Loucy (cell line): ENCODE measurements around the gene GFRA1.

ENCODE experiments used
- H2AFZ ChIP-seq: fragments of 200-600 bp; sonication (generic); 2 replicates; pipeline ENCODE4 v1.6.0; 2016; ENCODE audit warnings: antibody characterized with exemption, mild to moderate bottlenecking, low read length, moderate library complexity
- H3F3A ChIP-seq: fragments of 200-600 bp; 2 replicates; pipeline ENCODE4 v1.6.0; 2016; ENCODE audit warnings: antibody characterized with exemption, low read depth, mild to moderate bottlenecking
- H3K27me3 ChIP-seq: fragments of 200-600 bp; sonication (generic); 2 replicates; pipeline ENCODE4 v1.6.1; 2014; ENCODE audit warnings: low read length, mild to moderate bottlenecking; ENCODE audit not compliant: insufficient read depth, poor library complexity, severe bottlenecking
- H3K36me3 ChIP-seq: fragments of 200-600 bp; sonication (generic); 2 replicates; pipeline ENCODE4 v1.6.1; 2016; ENCODE audit warnings: low read length; ENCODE audit not compliant: insufficient read depth
- H3K4me1 ChIP-seq: fragments of 200-600 bp; sonication (generic); 2 replicates; pipeline ENCODE4 v1.5.1; 2014; ENCODE audit warnings: low read length, mild to moderate bottlenecking; ENCODE audit not compliant: insufficient read depth, poor library complexity, severe bottlenecking
- H3K4me2 ChIP-seq: fragments of 200-600 bp; sonication (generic); 2 replicates; pipeline ENCODE4 v1.6.0; 2014; ENCODE audit warnings: antibody characterized with exemption, low read length, low read depth, mild to moderate bottlenecking; ENCODE audit not compliant: poor library complexity, severe bottlenecking
- H3K4me3 ChIP-seq: fragments of 200-600 bp; sonication (generic); 2 replicates; pipeline ENCODE4 v1.5.1; 2014; ENCODE audit warnings: low read length, mild to moderate bottlenecking, mixed read lengths; ENCODE audit not compliant: poor library complexity, severe bottlenecking
- H3K79me2 ChIP-seq: fragments of 200-600 bp; sonication (generic); 2 replicates; pipeline ENCODE4 v1.6.1; 2014; ENCODE audit warnings: low read length; ENCODE audit not compliant: insufficient read depth
- H3K9ac ChIP-seq: fragments of 200-600 bp; sonication (generic); 2 replicates; pipeline ENCODE4 v1.6.0; 2014; ENCODE audit warnings: mild to moderate bottlenecking, low read depth, low read length, moderate library complexity; ENCODE audit not compliant: poor library complexity, severe bottlenecking
- H3K9me2 ChIP-seq: fragments of 200-600 bp; sonication (generic); replicated peaks from 2 replicates; pipeline ENCODE4 v1.6.1; 2016; ENCODE audit warnings: low read depth, low read length, mixed read lengths
- H3K9me3 ChIP-seq: fragments of 200-600 bp; sonication (generic); 2 replicates; pipeline ENCODE4 v1.6.1; 2014; ENCODE audit warnings: mild to moderate bottlenecking, antibody characterized with exemption, low read length, low read depth; ENCODE audit not compliant: insufficient read depth
- H4K20me1 ChIP-seq: fragments of 200-600 bp; sonication (generic); 2 replicates; pipeline ENCODE4 v1.6.0; 2014; ENCODE audit warnings: antibody characterized with exemption, low read length, mild to moderate bottlenecking; ENCODE audit not compliant: insufficient read depth, poor library complexity, severe bottlenecking
- CTCF ChIP-seq: fragments of 200-600 bp; sonication (generic); conservative IDR thresholded peaks from 2 replicates; pipeline ENCODE4 v1.5.1; 2014; ENCODE audit warnings: mild to moderate bottlenecking, antibody characterized with exemption, low read length
- EZH2phosphoT487 ChIP-seq: fragments of 200-600 bp; IDR thresholded peaks from 2 replicates; pipeline ENCODE4 v1.6.1; 2018; ENCODE audit warnings: antibody characterized with exemption, mild to moderate bottlenecking, moderate library complexity, borderline replicate concordance

Gene GFRA1

DNA sequence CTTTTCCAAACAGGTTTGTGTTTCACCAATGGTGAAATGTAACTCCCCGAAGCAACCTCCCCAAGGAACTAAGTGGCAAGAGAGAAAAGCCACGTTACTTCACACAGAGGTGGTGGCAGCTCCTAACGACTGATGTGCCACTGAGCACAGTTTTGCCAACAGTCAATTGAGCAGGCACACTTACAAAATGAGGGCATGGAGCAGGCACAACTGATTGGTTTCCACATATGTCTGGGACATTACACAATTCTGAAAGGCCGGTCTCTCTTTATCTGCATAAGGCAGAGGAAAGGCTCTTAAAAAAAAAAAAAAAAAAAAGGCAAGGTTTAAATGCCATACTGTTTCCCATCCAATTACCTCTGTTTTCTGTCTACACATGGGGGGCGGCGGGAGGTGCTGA lies 86.7 kb downstream of the GFRA1 start:
- Histone ChIP-seq H3K4me1 (peaks cover 56% of the 10 kb centered on the region), H2AFZ (no peak overlapping the region), H3K9me3 (no peaks in the 10 kb centered on the region), H3K9ac (peak overlapping the region; percentile 52), H4K20me1 (no peaks in the 10 kb centered on the region), H3K4me2 (no peak overlapping the region), H3K4me3 (no peak overlapping the region), H3F3A (no peaks in the 10 kb centered on the region), H3K27me3 (no peaks in the 10 kb centered on the region), H3K9me2 (no peaks in the 10 kb centered on the region), H3K79me2 (peaks cover 53% of the 10 kb centered on the region), H3K36me3 (peaks cover 6% of the 10 kb centered on the region; the same call in 1 of the 2 replicates)
- TF ChIP-seq EZH2phosphoT487 (no peak), CTCF (no peak)

DNA sequence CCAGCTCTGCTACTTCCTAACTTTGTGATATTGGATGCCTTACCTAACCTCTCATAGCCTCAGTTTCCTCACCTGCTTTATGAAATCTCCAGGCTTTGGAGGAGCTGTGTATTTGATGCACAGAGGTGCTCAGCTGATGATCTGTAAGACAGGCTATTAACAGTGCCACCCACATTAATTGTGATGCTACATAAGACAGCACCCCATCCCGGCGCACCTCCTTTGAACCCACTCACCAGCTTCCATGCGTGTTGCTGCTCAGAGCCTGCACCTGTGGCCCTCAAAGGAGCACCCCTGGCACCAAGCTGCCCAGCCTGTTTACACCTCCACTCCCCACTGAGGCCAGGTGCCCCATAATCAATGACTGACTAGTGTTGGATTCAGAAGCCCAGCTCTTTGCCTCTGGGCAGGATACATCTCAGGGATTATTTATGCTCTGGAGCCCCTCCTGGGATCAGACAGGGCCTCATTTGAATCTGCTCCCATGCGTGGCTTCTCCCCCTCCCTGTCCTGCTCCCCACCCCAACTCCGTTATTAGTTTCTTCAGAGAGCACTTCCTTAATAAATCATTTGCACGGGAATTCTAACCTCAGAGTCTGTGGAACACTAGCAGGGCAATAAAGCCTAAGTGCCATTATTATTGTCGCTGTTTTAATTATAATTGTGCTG lies 87.7 kb downstream of the GFRA1 start:
- Histone ChIP-seq H3K9ac (no peak overlapping the region), H3F3A (no peaks in the 10 kb centered on the region), H3K9me2 (no peaks in the 10 kb centered on the region), H3K9me3 (no peaks in the 10 kb centered on the region), H2AFZ (no peak overlapping the region), H3K79me2 (peaks cover 52% of the 10 kb centered on the region), H3K4me3 (no peak overlapping the region), H3K4me1 (peaks cover 47% of the 10 kb centered on the region), H3K36me3 (peaks cover 6% of the 10 kb centered on the region; the same call in 1 of the 2 replicates), H3K4me2 (no peak overlapping the region), H3K27me3 (no peaks in the 10 kb centered on the region), H4K20me1 (no peaks in the 10 kb centered on the region)
- TF ChIP-seq EZH2phosphoT487 (no peak), CTCF (no peak)

DNA sequence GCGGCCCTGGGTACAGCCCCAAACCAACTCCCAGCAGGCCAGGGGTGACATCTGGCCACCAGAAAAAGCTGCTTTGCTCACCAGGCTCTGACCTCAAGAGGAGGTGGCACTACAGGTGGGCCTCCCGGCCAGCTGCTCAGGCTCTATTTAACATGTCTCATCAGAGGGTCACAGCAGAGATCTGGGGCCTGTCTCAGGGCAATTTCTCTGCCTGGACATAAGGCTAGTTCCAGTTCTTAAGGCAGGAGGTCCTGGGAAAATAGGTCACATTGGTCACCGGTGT lies 88.6 kb downstream of the GFRA1 start:
- Histone ChIP-seq H3K9ac (no peak overlapping the region), H3K4me2 (no peak overlapping the region), H3K79me2 (peaks cover 49% of the 10 kb centered on the region), H3K4me3 (no peak overlapping the region), H3K27me3 (no peaks in the 10 kb centered on the region), H3K4me1 (peaks cover 38% of the 10 kb centered on the region), H4K20me1 (no peaks in the 10 kb centered on the region), H3K9me3 (no peaks in the 10 kb centered on the region), H3F3A (no peaks in the 10 kb centered on the region), H3K9me2 (no peaks in the 10 kb centered on the region), H2AFZ (no peak overlapping the region), H3K36me3 (peaks cover 6% of the 10 kb centered on the region; the same call in 1 of the 2 replicates)
- no peak for TF ChIP-seq CTCF
- no peak for TF ChIP-seq EZH2phosphoT487
